ENCODE measurements around the gene PCDHA4. TPM values are rescaled to one million over a fixed set of nuclear protein-coding genes. Genes with fewer than 3 reads are reported as not detected.
"Not testable (repeated sequence)": the region's sequence is repeated elsewhere in the genome, so short reads cannot be mapped to it uniquely, and the experiment has no call there.

Gene PCDHA4
- total and polyA plus RNA-seq, 2 of the 8 experiments (the other 6 are each of a cell fraction or from before 2014, with no cell fraction given), result 3.7 to 5.7 TPM

- TF ChIP-seq ASH2L (IDR thresholded peaks at IDR 0.05; ENCODE audit: low read length) (peak; percentile 30), BACH1 (IDR thresholded peaks at IDR 0.05; ENCODE audit: low read length) (no peak)
These were observed 11.6 kb upstream of the PCDHA4 start (continued) for GRCh38 chr5:140795259-140795641.

- H4K5ac ChIP-seq (ENCODE audit: insufficient read length, low read depth, low read length); H4K8ac ChIP-seq (ENCODE audit: extremely low read depth, insufficient read depth, low read length); H2AK5ac ChIP-seq (ENCODE audit: low read depth, low read length); FAIRE-seq; H3K79me2 ChIP-seq (ENCODE audit: control insufficient read depth in 1 of 2, insufficient read depth in 2 of 2, low read length in 2 of 2); H3K56ac ChIP-seq (replicated peaks; ENCODE audit: insufficient read length, low read depth, low read length); H3K14ac ChIP-seq (ENCODE audit: insufficient read length); H4K91ac ChIP-seq (replicated peaks; ENCODE audit: insufficient read length, low read length); H3K4me2 ChIP-seq (ENCODE audit: insufficient read depth in 1 of 2, low read depth in 2 of 2, low read length in 2 of 2); DNase-seq (ENCODE audit: low read depth in 1 of 2, low spot score in 2 of 2); H3K27ac ChIP-seq (ENCODE audit: low read depth, low read length); H3K4me1 ChIP-seq (replicated peaks in 1 of 4; ENCODE audit: control insufficient read depth in 3 of 4, insufficient read depth in 4 of 4, low read length in 3 of 4); H2BK15ac ChIP-seq (ENCODE audit: low read length); H3K18ac ChIP-seq (ENCODE audit: extremely low read depth, low read length); H3K9ac ChIP-seq (replicated peaks in 1 of 4; ENCODE audit: extremely low read depth in 1 of 4, low read depth in 3 of 4, low read length in 3 of 4); H3K23me2 ChIP-seq (ENCODE audit: low read depth, low read length); H2BK5ac ChIP-seq (ENCODE audit: low read depth, low read length); H3K4me3 ChIP-seq (ENCODE audit: extremely low read depth in 1 of 4, insufficient read depth in 2 of 4, low read depth in 3 of 4, low read length in 4 of 4); H3K4ac ChIP-seq (replicated peaks; ENCODE audit: insufficient read length, low read depth, low read length); H3K79me1 ChIP-seq (ENCODE audit: low read depth, low read length); H3K27me3 ChIP-seq (replicated peaks in 1 of 4; ENCODE audit: control insufficient read depth in 3 of 4, extremely low read depth in 1 of 4, insufficient read depth in 3 of 4, low read length in 3 of 4); H4K20me1 ChIP-seq (replicated peaks in 1 of 2; ENCODE audit: control insufficient read depth in 1 of 2, insufficient read depth in 2 of 2, low read length in 2 of 2); H2BK12ac ChIP-seq (ENCODE audit: low read depth, low read length); H2AFZ ChIP-seq (ENCODE audit: low read length); H3K23ac ChIP-seq (ENCODE audit: insufficient read length); H2BK20ac ChIP-seq (ENCODE audit: low read length); H2BK120ac ChIP-seq (replicated peaks; ENCODE audit: low read depth, low read length): not testable (repeated sequence)
- ChIA-PET CTCF (ENCODE audit: partially characterized antibody) (interaction anchor here (1.3 to 5.7 kb wide), 11 partner anchors 11 to 260 kb away, joined by 4 to 59 read pairs (median 6); partner anchors contain the start of genes PCDHA1, PCDHA4, PCDHA6 and PCDHA8), POLR2A (ENCODE audit: partially characterized antibody) (interaction anchor here (1.6 kb wide), 1 partner anchor 10 kb away, joined by 3 read pairs; the partner anchor contains the start of gene PCDHA1)
- Histone ChIP-seq H3K9me3 (ENCODE audit: insufficient read depth in 2 of 2, low read depth in 1 of 2, low read length in 1 of 2) (peaks cover 3 to 19% of the 10 kb centered on the region in 2 experiments; a peak in 3 of 4 replicates), H3K36me3 (ENCODE audit: control insufficient read depth in 2 of 4, insufficient read depth in 4 of 4, low read length in 3 of 4) (peaks cover 0 to 13% (median 0%) of the 10 kb centered on the region in 4 experiments; a peak in 1 of 8 replicates)
- WGBS, 2 experiments (ENCODE audit: extremely low coverage in 1 of 2, insufficient coverage in 1 of 2, insufficient read length in 1 of 2, insufficient replicate concordance in 2 of 2, low coverage in 1 of 2, low lambda C conversion rate in 2 of 2, missing lambda C conversion rate in 1 of 2), result 97% methylated on average over 51 of the region's 72 CpGs; no CpG with 5 or more reads in 1 of the 2 experiments
These were observed 10.7 kb upstream of the PCDHA4 start for GRCh38 chr5:140796072-140796717.
